Fibroblast of mammary gland (primary cell): Measurements from ENCODE around the gene TOP1.

ENCODE experiments used
- DNase-seq: peaks from one replicate; pipeline ENCODE4 v3.0.0-alpha.2; 2010; ENCODE audit warnings: low read depth
- H3K4me3 ChIP-seq: 2 replicates; pipeline ENCODE4 v1.5.1; 2011; ENCODE audit warnings: low read depth, mild to moderate bottlenecking, low read length, moderate library complexity; ENCODE audit not compliant: control insufficient read depth
- CTCF ChIP-seq: conservative IDR thresholded peaks from 2 replicates; pipeline ENCODE4 v1.5.1; 2011; ENCODE audit warnings: low read depth, low read length, inconsistent platforms; ENCODE audit not compliant: control insufficient read depth, insufficient read depth

The TOP1 gene

GRCh38 chr20:41027366-41027765, 1.3 kb upstream of the TOP1 start:
- DNase-seq, result no peak
- no peak for TF ChIP-seq CTCF
- no peak overlapping the region for H3K4me3 ChIP-seq

DNA sequence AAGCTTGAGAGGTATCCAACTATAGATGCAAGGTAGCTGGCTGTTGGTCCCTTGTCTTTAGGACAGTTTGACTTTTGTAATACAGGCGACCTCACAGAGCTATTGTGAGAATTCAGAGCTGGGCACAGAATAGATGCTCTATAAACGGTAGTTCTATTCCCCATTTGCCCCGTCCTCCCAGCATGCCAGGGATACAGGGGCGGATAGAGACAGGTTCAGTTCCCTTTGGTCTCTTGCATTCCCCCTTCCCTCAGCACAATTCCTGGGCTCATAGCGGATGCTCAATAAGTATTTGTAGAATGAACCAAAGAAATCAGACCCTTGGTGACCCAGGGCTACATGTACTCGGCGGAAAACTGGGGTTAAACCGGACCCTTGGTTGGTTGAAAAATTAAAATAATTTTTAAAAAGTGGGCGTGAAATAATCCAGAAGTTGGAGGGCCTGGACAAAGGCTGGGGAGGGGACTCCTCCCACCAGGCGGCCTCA, 707 bp upstream of the TOP1 start:
- peak overlapping the region; percentile 39 for H3K4me3 ChIP-seq
- DNase-seq, result no peak
- TF ChIP-seq CTCF, result no peak

DNA sequence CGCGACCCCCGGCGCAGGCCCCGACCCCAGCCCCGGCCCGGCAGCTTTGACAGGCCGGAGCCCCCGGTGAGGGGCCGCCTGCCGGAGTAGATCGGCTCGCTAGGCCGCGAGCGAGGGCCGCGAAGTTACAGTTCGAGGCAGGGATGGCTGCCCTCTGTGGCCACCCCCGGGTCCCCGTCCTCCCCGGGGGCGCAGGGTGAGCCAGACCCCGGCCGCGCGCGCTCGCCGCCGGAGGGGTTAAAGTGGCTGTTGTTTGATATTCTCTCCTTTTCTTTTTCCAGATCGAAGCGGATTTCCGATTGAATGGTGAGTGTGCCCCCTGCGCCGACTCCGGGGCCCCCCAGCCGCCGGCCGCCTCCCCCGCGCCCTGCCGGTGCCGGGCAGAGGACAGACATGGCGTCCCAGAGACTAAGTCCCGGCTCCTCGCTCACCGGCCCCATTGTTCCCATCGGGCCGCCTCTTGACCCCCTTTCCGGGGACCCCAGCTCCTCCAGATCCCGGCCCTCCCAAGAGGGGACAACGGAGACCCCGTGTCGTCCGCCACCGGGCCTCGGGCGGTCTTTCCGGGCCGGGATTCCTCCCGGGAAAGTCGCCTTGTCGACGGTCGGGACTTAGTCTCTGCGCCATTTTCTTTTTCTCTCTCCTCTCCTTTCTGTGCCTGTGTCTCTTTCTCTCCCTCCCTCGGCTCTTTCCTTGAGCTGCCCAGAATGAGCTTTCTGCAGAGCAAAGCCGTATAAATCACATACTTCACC, 704 bp downstream of the TOP1 start:
- TF ChIP-seq CTCF, result no peak
- DNase-seq, result no peak
- peak overlapping the region; percentile 77 for H3K4me3 ChIP-seq

DNA sequence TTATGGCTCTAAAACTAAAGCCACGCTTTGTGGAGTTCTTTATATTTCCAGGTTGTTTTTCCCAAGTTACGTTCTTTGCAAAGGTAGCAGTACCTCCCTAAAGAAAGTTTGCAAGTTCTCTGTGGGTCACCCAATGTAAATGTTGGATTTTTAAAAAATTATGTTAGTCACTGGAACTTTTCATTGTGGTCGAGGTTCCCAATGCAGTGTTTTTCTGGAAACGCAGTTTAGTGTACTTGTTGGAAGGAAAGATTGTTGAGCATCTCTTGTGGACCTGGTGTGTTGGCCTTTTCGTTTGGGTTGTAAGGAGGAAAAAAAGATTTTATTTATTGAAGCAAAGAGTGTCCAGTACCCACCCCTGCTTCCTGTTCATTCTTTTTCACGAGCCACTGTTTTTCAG, 1.4 kb downstream of the TOP1 start:
- peak; percentile 19 for DNase-seq
- TF ChIP-seq CTCF, result no peak
- peak overlapping the region; percentile 77 for H3K4me3 ChIP-seq

DNA sequence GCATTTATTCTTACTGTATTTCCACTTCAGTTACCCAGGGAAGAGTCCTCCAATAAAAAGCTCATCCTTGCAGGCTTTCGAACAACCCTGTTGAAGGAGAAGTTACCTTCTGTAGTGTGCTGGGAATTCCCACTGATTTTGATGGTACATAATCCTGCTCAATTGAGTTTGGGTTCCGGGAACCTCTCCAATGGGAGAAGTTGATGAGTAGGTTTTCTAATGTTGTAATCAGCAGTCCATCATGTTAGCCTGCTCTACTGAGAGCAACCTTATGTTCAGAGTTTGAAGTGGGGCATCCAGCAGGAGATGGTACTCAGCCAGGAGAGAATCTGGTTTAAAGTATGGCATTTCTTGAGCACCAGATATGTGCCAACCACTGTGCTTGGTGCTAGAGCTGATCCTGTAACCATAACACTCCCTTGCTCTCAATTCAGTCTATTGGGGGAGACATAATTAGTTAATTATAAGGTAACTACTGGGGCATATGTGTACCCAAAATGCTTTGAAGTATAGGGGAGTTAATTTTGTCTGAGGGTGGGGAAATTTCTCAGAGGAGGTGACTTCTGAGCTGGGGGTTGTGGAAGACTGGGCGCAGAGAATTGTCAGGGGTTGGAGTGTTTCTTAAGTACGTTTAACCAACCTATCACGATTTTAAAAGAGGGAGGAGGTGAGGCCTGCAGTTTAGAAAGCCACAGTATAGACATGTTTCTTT, 2.1 kb downstream of the TOP1 start:
- no peak for TF ChIP-seq CTCF
- peak; percentile 83 for DNase-seq
- H3K4me3 ChIP-seq, result peak overlapping the region; percentile 77

DNA sequence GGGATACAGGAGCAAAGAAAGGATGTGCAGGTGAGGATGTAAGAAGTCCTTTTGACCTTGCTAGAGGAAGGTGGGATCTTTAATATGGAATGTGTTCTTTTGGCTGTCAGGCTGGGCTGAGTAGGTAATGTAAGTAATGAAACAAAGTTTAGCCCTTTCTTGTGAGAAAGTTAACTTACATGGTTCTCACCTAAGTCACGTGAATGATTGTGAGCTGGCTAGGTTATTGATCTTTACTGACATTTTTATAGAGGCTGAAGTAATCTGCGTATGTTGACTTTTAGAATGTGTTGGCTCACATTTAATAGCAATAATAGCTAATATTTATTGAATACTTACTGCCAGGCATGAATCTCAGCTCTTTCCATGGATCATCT, 2.6 kb downstream of the TOP1 start:
- no peak for TF ChIP-seq CTCF
- no peak for DNase-seq
- H3K4me3 ChIP-seq, result peak overlapping the region; percentile 77
